CD4-positive, alpha-beta T cell treated with Interleukin-6 at 100 ng/mL for 8 hours (primary cell): ENCODE results near the gene UBE2D1.

ENCODE experiments used
- DNase-seq: peaks from one replicate; pipeline ENCODE4 v3.0.0-alpha.2; 2020; ENCODE audit warnings: mixed read lengths, low spot score

UBE2D1 gene

DNA sequence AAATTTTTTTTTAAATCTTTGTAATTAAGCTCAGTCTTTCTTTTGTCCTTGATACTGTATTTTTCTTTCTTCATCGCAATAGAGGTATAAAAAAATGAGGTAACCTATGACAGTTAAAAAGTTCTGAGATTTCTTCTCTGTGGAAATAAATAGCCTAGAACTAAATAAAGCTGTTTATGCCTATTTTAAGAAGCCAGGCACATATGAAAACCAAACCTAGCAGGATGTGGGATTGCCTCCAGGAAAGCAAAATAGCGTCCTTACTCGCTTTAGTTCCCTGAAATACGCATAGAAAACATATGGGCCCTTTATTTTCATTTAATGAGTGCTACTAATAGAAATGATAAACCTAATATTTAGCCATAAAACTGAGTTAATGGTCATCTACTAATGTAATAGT lies 6.6 kb downstream of the UBE2D1 start:
- no peak for DNase-seq

DNA sequence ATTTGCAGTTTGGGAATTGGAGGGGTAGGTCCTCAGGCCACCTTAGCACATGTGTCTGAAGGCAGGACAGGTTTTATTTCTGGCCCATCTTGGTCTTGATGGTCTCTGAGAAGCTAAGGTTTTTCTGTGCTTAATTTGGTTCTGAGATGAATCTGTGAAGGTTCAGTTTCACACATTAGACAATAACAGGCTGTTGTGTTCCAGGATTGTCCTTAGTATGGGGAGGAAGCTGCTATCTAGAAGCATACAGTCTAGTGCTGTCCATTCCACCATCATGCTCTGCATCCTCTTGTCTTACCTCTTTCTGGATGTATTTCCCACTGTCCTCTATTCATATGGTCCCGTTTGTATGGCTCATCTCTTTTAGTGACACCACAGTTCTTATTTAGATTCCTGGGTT lies 7.1 kb downstream of the UBE2D1 start:
- DNase-seq, result no peak

DNA sequence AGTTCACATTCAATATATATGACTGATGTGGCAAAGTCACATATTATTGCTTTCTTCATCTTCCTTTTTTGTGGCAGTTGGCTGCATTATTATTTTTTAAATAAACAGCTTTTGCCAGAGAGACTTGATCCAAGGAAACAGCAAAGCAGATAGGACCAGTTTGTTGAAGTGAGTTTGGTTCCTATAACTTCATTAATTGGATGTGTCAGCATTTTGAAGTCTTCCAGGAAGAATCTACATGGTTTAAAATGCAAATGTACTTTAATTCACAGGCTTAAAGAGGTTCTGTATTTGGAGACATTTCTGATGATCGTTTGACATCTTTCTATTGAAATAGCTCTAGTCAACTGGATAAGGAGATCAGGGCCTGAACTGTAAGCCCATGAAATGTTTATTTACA lies 13.2 kb downstream of the UBE2D1 start:
- no peak for DNase-seq

DNA sequence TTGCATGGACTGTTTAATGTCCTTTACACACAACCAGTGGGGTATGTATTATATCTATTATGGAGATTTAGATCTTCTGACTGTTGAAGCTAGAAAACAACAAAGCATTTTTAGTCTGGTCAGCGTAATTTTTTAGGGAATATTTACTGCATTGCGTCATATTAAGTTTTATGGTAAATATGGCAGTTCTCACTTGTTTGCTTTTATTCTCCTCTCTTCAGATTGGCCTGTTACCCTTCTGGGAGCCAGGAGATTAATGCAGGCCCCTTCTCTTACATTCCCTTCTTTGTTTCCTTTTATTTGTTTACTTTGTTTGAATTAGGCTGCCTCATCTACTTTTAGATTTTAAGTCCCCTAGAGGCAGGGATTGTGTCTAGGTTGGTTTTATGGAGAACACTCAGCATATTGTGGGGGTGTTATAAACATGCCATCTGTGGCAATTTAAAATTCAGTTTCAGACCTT lies 13.8 kb downstream of the UBE2D1 start:
- no peak for DNase-seq

DNA sequence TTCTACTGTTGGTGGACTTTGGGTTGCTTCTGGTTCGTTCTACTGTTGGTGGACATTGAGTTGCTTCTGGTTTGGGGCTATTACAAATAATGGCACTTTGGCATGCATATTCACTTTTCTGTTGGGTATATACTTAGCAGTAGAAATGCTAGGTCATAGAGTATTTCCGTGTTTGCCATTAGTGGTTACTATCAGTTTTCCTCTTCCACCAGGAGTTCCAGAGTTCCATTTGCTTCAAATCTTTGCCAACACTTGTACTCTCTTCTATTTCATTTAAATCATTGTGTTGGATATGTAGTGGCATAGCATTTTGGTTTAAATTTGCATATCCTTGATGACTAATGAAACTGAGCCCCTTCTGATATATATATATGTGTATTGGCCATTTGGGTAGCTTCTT lies 15.2 kb downstream of the UBE2D1 start:
- DNase-seq, result no peak

DNA sequence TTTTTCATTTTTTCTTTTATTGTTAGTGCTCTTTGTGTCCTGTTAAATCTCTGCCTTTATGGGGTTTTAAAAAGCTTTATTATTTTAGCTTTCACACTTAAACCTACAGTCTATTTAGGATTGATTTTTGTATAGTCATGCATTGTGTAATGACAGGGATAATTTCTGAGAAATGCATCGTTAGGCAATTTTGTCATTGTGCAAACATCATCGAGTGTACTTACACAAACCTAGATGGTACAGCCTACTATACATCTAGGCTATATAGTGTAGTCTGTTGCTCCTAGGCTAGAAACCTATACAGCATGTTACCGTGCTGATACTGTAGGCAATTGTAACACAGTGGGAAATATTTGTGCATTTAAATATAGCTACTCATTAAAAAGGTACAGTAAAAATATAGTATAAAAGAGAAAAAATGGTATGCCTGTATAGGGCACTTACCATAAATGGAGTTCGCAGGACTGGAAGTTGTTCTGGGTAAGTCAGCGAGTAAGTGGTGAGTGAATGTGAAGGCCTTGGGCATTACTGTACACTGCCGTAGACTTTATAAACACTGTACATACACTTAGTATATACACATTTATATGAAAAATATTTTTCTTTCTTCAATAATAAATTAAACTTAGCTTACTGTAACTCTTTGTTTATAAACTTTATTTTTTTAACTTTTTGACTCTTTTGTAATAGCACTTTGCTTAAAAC lies 16.0 kb downstream of the UBE2D1 start:
- no peak for DNase-seq

DNA sequence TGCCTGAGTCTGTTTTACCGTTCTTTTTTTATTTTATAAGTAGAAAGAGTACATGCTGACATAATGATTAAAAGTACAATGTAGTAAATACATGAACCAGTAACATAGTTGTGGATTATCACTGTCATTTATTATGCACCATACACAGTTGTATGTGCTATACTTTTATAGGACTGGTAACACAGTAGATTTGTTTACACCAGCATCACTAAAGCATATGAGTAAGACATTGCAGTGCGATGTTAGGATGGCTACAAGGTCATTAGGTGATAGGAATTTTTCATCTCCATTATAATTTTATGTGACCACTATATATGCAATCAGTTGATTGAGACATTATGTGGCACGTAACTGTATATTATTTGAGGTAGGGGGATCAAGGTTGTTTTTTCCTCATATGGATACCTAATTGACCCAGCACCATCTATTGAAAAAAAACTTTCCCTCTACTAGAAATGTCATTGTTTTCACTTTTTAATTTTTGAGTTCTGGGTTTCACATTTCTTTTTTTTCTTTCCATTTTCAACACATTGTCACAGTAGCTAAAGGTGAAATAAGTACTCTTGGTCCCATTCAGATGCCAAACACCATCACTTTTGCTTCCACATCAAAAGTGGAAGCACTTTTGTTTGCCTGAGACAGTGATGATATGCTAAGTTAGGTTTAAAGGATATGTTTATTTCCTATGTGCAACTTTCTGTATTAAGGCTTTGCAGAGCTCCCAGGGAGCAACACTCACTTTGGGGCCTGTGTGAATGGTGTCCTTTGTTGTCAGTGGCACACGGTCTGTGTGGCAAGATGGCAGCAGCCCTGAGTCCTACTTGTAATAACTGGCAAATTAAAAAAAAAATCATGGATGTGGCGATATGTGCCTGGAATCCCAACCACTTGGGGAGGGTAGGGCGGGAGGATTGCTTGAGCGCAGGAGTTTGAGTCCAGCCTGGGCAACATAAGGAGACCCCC lies 17.1 kb downstream of the UBE2D1 start:
- no peak for DNase-seq

DNA sequence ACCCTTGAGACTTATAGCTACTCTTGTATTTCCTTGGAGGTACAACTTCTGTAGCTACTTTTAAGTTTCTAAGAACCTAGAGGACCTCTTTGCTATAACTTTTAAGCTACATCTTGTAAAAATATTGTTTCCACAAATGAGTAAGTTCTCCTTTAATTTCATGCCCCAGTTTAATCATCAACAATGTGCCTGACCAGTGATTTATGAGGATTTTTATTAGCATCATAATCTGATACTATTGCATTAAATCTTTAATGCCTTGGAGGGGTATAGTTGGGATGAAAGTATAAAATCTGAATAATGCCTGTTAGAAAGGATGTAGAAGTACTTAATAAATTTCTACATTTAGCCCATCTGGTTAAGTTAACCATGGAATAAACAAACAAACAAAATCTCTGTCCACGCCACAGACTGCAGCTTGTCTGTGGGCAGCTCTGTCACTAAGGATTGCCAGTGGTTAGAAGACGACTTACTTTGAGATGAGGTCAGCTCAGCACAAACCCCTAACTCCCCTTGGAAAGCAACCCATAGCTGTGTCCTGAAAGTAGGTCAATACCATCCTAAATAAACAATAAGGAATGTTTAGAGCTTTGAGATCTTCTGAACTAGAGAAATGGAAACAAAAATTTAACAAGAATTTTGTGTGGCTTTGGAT lies 18.3 kb downstream of the UBE2D1 start:
- DNase-seq, result no peak

DNA sequence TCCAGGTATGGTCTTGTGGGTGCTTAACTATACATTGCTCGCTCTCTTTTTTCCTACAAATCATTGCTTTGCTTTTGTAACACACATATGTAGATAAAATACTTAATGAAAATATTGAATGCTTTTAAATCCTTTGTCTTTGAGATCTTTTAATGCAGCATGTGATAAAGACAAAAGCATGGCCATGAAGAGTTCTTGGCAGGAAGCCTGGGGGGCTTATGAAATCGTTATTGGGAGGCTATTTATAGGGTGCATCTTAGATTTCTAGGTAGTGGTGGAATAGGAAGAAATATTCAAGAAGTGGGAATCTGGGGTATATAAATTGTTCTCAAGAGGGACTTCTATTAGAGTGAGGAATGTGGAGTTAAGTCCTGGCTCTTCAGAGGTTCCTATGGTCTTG lies 21.9 kb downstream of the UBE2D1 start:
- DNase-seq, result no peak

DNA sequence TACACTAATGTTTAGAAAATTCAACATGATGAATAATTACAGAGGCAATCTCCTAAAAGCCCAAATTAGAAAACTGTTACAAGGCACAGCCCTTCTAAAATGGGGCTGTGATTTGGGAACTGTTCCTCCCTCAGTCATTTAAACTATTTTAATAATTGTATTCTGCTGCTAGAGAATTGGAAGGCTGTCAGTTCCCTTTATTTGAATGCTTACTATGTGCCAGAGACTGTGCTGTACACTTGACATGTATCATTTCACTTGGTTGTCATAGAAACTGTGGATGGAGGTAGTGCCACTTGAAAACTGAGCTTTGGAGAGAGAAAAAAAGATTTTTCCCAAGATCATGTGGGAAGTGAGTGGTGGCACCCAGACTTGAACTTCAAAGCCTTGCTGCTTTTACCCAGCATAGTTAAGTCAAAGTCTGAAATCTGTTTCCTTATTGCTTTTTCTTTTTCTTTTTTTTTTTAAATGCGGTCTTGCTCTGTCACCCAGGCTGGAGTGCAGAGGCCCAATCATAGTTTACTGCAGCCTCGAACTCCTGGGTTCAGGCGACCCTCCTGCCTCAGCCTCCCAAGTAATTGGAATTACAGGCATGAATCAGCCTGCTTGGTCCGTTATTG lies 23.6 kb downstream of the UBE2D1 start:
- no peak for DNase-seq

DNA sequence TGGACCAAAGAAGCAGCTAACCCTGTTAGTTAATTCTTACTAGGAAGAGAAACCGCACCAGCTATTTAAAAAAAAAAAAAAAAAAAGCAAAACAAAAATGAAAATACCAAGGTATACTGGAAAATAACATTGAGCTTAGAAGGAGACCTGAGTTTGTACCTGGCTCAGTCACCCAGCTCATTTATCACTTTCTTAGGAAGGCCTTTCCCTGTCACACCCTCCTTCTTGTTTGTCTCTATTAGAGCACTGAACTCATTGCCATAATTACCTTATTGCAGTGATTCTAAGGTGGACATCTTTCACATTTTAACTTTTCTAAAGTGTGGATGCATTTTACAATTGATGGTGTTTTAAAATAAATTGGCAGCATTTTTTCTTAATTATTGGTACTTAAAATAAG lies 24.1 kb downstream of the UBE2D1 start:
- no peak for DNase-seq

DNA sequence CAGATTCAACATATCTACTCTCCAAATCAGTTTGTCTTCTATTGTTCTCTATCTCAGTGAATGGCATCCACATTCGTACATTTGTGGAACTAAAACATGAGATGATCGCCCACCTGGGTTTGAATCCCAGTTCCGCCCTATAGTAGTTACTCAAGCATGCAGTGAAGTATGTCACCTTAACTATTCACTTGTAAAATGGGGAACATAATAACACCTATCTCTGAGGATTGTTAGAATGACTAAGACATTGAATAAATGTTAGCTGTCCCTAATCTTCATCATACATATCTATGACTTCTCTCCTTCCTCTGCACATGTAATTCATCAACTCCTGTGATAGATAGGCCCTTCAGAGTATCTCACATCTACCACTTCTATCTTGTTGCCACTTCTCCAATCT lies 24.7 kb downstream of the UBE2D1 start:
- no peak for DNase-seq

DNA sequence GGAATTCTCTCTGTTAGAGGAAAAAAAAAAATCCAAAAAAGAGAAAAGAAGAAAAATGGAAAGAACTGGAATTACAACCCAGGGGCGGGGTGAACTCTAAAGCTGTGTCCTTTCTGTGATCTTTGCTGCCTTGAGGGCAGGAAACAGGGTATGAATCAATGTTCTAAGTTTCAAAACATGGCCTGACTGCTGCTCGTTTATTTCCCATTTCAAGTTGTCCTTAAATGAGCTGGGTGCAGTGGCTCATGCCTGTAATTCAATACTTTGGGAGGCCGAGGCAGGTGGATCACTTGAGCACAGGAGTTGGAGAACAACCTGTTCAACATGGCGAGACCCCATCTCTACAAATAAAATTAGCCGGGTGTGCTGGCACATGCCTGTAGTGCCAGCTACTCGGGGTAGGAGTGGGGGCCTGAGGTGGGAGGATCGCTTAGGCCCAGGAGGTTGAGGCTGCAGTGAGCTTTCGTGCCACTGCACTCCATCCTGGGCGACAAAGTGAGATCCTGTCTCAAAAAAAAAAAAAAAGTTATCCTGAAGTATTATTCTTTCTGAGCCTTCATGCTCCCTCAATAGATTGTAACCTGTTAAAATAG lies 25.7 kb downstream of the UBE2D1 start:
- DNase-seq, result no peak

DNA sequence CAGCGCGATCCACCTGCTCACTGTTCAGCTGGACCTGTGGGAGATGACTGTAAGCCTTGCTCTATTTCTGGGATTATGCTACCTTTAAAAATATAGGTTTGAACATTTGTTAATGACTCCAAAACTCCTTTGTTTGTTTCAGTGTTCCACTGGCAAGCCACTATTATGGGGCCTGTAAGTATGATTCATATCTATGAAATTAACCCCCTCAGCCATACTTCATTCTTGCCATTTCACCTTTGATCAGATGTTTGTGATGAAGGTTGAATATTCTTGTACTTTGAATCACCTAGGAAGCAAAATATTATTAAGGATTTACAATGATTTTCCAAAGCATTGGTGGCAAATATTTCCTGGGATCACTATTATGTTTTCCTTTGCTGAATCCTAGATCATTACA lies 26.5 kb downstream of the UBE2D1 start:
- DNase-seq, result no peak

DNA sequence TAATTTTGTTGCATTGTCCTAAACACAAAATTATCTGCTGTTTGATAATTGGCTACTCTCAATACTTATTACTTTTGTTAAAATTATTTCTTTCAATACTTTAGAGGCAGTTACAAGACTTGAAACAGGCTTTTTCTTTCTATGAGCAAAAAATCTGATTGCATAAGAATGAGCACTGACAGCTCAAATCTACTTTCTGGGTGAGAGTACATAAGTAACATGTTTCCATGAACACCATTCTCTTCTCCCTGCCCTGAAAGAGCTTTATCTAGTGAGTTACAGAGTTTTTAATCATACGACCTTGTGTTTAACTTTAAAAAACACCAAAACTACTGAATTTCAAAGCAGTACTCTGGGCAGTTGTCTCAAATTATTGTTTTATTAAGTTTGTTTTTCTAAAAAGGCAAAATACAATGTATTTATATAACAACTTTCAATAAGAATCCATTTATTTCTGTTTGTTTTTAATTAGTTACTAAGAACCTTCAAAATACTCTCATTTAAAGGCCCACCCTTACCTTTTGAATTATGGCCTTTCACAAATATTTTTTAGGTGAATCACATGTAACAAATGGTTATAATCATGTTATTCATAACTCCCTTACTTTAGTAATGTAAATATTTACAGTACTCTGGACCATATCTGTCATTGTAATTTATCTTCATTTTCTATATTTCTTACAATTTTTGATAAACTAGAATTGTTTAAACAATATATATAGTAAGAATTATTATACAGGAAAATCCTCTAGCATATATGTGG lies 27.4 kb downstream of the UBE2D1 start:
- DNase-seq, result no peak

DNA sequence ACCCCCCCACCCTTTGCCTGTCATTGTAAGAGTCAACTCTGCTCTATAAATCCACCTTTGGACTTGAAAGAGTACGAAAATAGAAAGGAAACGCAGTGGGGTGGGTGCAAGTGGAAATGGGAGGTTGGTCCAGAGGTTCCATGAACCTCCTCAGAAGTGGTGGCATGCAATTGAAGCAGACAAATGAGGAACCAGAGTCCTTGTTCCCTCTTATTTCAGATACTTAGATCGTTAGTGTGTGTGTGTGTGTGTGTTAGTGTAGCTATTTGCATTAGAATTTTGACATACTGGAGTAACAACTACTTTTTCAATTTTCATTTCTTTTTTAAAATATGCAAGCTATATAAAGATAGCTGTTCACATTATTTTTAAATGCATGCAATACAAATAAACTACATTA lies 32.3 kb downstream of the UBE2D1 start:
- no peak for DNase-seq

DNA sequence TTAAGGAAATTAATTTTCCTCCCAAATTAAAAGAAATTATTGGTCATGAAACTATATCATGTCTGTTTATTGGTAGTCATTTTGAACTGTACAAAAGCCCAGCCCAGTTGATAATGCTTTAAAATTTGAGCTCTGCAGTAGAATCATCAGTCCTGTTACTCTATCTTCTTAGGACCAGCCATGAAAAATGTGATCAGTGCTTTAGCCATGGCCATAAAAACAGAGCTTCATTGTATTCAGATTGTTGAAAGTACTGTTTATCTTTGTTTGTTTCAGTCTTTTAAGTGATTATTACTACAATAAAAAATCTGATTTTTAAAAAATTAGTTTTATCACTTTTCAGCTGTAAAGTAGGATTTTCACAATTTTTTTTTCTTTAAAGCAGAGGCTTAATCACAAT lies 36.7 kb downstream of the UBE2D1 start:
- no peak for DNase-seq

DNA sequence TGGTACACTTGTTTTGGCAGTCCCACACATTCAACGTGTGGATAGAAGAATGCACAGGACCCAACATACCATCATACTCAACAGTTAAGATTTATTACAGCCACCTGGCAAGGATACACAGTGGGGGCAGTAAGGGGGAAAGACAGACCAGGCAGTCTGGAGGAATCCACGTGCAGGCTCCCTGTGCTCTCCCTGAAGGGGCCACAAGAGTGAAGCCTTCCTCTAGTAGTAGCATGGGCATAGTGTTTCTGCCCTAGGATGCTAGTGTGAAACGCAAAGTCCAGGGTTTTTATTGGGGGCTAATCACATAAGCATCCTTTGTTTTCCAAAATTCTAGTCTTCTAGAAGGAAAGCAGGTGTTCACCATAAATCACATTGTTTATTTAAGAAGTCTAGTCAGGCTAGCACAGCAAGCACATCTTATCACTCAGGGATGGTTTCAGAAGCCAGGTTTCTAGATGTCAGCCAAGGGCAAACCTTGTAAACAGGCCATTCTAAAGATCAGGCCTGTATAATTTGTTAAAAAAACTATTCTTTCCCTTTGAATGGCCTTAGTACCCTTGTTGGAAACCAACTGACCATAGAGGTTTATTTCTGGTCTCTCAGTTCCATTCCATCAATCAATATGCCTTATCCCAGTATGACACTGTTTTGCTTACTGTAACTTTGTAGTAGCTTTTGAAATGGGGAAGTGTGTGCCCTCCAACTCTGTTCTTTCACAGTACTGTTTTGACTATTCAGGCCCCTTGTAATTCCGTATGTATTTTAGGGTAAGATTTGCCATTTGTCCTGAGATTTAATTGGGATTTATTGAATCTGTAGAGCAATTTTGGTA lies 38.0 kb downstream of the UBE2D1 start:
- no peak for DNase-seq

DNA sequence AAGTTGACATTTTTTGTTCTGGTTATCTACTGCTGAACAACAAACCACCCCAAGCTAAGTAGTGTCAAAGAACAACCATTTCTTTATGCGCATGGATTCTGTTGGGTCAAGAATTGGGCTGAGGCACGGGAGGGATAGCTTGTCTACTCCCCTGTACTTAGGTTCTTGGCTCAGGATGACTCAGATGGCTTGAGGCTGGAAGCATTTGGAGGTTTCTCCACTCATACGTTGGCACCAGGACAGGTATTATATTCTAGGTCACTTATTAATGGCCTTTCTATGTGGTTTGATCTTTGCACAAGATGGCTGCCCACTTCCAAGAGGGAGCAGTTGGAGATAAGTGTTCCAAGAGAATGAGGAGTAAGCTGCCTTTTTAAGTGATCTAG lies 38.6 kb downstream of the UBE2D1 start:
- no peak for DNase-seq

DNA sequence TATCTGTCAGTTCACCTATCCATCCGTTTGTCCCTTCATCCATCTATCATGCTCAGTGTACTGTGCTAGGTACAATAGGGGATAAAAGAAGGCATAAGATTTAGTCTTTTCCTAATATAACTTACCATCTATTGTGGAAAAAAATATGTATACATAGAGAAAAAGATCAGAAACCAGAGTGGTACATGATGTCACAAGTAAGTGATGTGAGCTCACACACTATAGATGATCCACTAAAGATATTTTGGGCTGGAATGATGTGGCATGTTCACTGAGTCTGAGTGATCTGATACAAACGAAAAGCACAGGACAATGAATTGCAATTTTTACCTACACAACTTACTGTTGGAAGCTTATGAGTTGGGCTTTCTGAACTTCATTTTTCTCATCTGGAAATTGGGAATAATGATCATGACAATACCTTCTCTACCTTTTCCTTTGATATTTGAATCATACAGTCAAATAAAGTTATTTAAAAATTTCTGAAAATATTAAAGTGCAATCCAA lies 47.7 kb downstream of the UBE2D1 start:
- DNase-seq, result no peak
